Astrocyte (in vitro differentiated cells and primary cell): ENCODE measurements around the gene VOPP1. TPM values are rescaled to one million over a fixed set of nuclear protein-coding genes. Genes with fewer than 3 reads are reported as not detected.

Source experiments
- DNase-seq: peaks from one replicate; pipeline ENCODE4 v3.0.0-alpha.2; 2010; ENCODE audit warnings: low read depth
- FAIRE-seq: peaks from 2 replicates; lab custom pipeline; 2011; peaks lifted over from hg19 to GRCh38; lab: Jason Lieb, UNC
- H2AFZ ChIP-seq: 2 replicates; pipeline ENCODE4 v1.6.0; 2012; ENCODE audit warnings: low read depth, low read length, inconsistent platforms
- H3K27ac ChIP-seq: 2 replicates; pipeline ENCODE4 v1.5.1; 2011; ENCODE audit warnings: low read depth, low read length, inconsistent platforms
- H3K27me3 ChIP-seq: 2 replicates; pipeline ENCODE4 v1.6.0; 2011; ENCODE audit warnings: low read length, inconsistent platforms; ENCODE audit not compliant: insufficient read depth
- H3K36me3 ChIP-seq: 2 replicates; pipeline ENCODE4 v1.5.1; 2011; ENCODE audit warnings: low read length, inconsistent platforms; ENCODE audit not compliant: insufficient read depth
- H3K4me1 ChIP-seq: 2 replicates; pipeline ENCODE4 v1.5.1; 2011; ENCODE audit warnings: low read length, inconsistent platforms; ENCODE audit not compliant: insufficient read depth
- H3K4me2 ChIP-seq: 2 replicates; pipeline ENCODE4 v1.6.0; 2012; ENCODE audit warnings: low read length, inconsistent platforms
- H3K4me3 ChIP-seq: 2 replicates; pipeline ENCODE4 v1.5.1; 2011; ENCODE audit warnings: low read depth, mild to moderate bottlenecking, low read length, inconsistent platforms; ENCODE audit not compliant: insufficient read depth
- H3K79me2 ChIP-seq: 2 replicates; pipeline ENCODE4 v1.6.0; 2012; ENCODE audit warnings: mild to moderate bottlenecking, low read length, inconsistent platforms; ENCODE audit not compliant: insufficient read depth
- H3K9ac ChIP-seq: 2 replicates; pipeline ENCODE4 v1.6.0; 2012; ENCODE audit warnings: mild to moderate bottlenecking, low read length, inconsistent platforms
- H3K9me3 ChIP-seq: 2 replicates; pipeline ENCODE4 v1.5.1; 2012; ENCODE audit warnings: low read depth, mild to moderate bottlenecking, low read length, inconsistent platforms; ENCODE audit not compliant: insufficient read depth
- H4K20me1 ChIP-seq: 2 replicates; pipeline ENCODE4 v1.6.0; 2012; ENCODE audit warnings: low read length, inconsistent platforms; ENCODE audit not compliant: insufficient read depth
- H3K27ac Mint-ChIP-seq: one replicate; pipeline ENCODE4 v1.8.0; 2021; ENCODE audit warnings: mild to moderate bottlenecking, mixed read lengths; ENCODE audit not compliant: unreplicated experiment
- H3K27me3 Mint-ChIP-seq: one replicate; pipeline ENCODE4 v1.8.0; 2021; ENCODE audit warnings: low read depth, mixed read lengths; ENCODE audit not compliant: unreplicated experiment
- H3K36me3 Mint-ChIP-seq: one replicate; pipeline ENCODE4 v1.8.0; 2021; ENCODE audit warnings: low read depth, mixed read lengths; ENCODE audit not compliant: unreplicated experiment
- H3K4me1 Mint-ChIP-seq: one replicate; pipeline ENCODE4 v1.8.0; 2021; ENCODE audit warnings: low read depth, mixed read lengths; ENCODE audit not compliant: unreplicated experiment
- H3K4me3 Mint-ChIP-seq: one replicate; pipeline ENCODE4 v1.8.0; 2021; ENCODE audit warnings: mild to moderate bottlenecking, moderate library complexity, mixed read lengths; ENCODE audit not compliant: unreplicated experiment
- H3K9me3 Mint-ChIP-seq: one replicate; pipeline ENCODE4 v1.8.0; 2021; ENCODE audit warnings: mild to moderate bottlenecking, mixed read lengths; ENCODE audit not compliant: unreplicated experiment
- EZH2 ChIP-seq: IDR thresholded peaks from 2 replicates; pipeline ENCODE4 v1.6.1; 2012; ENCODE audit warnings: mild to moderate bottlenecking, low read length, inconsistent platforms; ENCODE audit not compliant: insufficient read depth
- total RNA-seq: library from RNA; stranded (reverse); gene quantifications from 2 replicates; pipeline ENCODE4 v1.2.1, GENCODE V29; 2021
- TF ChIP-seq, protein P1 (sequence below): IDR thresholded peaks from 2 replicates; pipeline ENCODE4 v1.5.1; 2011; ENCODE audit warnings: low read depth, mild to moderate bottlenecking, inconsistent platforms, low read length, moderate library complexity; ENCODE audit not compliant: insufficient read depth

Gene VOPP1
- total RNA-seq, 1 donor from 2014 or later, result 133 TPM

DNA sequence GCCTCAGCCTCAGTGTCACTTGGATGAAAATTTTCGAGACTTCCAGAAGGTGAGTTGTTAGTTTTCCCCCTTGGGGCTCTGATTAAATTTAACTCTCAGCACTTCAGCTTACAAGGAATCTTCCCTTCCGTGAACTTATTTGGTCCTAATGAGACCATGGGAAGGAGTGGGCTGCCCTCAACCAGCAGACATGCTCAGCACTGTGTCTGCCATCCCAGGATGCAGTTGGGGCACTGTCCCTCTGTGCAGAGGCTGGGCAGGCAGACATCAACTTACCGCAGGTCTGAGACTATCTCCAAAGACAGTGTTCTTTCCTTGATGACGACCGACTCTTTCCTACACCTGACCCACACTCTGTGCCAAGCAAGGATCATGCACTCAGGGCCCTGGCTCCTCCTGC, 36.7 kb downstream of the VOPP1 start:
- Histone ChIP-seq H3K4me3 (no peak overlapping the region), H3K9me3 (no peaks in the 10 kb centered on the region), H3K4me1 (peaks cover 61% of the 10 kb centered on the region), H3K36me3 (no peaks in the 10 kb centered on the region), H4K20me1 (peaks cover 96% of the 10 kb centered on the region), H3K27me3 (no peaks in the 10 kb centered on the region), H3K79me2 (peaks cover 88% of the 10 kb centered on the region), H3K9ac (no peak overlapping the region), H3K4me2 (no peak overlapping the region), H2AFZ (no peak overlapping the region), H3K27ac (no peak overlapping the region)
- no peak overlapping the region for H3K4me3 Mint-ChIP-seq
- no peak for DNase-seq
- no peak for TF ChIP-seq EZH2
- TF ChIP-seq, protein P1, sequence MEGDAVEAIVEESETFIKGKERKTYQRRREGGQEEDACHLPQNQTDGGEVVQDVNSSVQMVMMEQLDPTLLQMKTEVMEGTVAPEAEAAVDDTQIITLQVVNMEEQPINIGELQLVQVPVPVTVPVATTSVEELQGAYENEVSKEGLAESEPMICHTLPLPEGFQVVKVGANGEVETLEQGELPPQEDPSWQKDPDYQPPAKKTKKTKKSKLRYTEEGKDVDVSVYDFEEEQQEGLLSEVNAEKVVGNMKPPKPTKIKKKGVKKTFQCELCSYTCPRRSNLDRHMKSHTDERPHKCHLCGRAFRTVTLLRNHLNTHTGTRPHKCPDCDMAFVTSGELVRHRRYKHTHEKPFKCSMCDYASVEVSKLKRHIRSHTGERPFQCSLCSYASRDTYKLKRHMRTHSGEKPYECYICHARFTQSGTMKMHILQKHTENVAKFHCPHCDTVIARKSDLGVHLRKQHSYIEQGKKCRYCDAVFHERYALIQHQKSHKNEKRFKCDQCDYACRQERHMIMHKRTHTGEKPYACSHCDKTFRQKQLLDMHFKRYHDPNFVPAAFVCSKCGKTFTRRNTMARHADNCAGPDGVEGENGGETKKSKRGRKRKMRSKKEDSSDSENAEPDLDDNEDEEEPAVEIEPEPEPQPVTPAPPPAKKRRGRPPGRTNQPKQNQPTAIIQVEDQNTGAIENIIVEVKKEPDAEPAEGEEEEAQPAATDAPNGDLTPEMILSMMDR, result no peak
- no peaks in the 10 kb centered on the region for H3K27me3 Mint-ChIP-seq
- peaks cover 2% of the 10 kb centered on the region for H3K9me3 Mint-ChIP-seq
- no peak for FAIRE-seq
- H3K27ac Mint-ChIP-seq, result no peak overlapping the region
- peaks cover 8% of the 10 kb centered on the region for H3K36me3 Mint-ChIP-seq
- peaks cover 75% of the 10 kb centered on the region for H3K4me1 Mint-ChIP-seq

DNA sequence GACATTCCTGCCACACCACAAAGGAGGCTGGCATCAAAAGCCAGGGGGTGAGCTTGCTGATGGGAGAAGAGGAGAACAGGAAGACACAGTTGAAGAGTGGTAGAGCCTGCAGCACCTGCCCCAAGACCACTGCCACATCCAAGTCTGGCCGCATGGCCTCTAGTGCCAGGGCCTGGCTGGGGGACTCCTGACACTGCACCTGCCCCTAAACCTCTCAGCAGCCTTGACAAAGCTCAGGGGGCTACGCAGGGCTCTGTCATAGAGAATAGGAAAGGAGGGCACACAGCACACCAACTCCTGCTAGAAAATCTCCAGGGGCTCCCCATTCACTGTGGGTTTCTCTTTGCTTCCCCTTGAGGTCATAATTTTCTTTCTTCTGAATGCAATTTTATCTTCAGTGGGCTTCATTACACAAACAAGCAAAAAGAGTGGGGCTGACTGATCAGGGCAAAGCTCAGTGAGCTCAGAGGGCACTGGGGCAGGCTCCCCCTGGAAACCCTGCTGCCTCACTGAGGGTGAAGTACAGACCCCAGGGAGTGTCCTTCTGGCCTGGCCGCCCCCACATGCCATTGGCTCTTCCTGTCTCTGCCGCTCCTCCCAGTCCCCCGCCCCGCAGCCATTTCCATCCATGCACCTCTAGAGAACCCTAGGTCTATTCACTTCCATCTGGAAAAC, 37.2 kb downstream of the VOPP1 start:
- Histone ChIP-seq H3K9ac (peak overlapping the region; percentile 19), H3K9me3 (no peaks in the 10 kb centered on the region), H3K27ac (no peak overlapping the region), H3K36me3 (no peaks in the 10 kb centered on the region), H3K27me3 (no peaks in the 10 kb centered on the region), H3K4me1 (peaks cover 61% of the 10 kb centered on the region), H3K4me3 (no peak overlapping the region), H4K20me1 (peaks cover 98% of the 10 kb centered on the region), H3K79me2 (peaks cover 90% of the 10 kb centered on the region), H2AFZ (no peak overlapping the region), H3K4me2 (peak overlapping the region; percentile 56)
- Mint-ChIP-seq H3K4me3 (peak overlapping the region; percentile 47), H3K9me3 (peaks cover 2% of the 10 kb centered on the region), H3K4me1 (peaks cover 80% of the 10 kb centered on the region), H3K27me3 (no peaks in the 10 kb centered on the region), H3K27ac (peak overlapping the region; percentile 91), H3K36me3 (peaks cover 8% of the 10 kb centered on the region)
- FAIRE-seq (no peak), DNase-seq (no peak)
- no peak for TF ChIP-seq EZH2
- TF ChIP-seq, protein P1, result no peak

DNA sequence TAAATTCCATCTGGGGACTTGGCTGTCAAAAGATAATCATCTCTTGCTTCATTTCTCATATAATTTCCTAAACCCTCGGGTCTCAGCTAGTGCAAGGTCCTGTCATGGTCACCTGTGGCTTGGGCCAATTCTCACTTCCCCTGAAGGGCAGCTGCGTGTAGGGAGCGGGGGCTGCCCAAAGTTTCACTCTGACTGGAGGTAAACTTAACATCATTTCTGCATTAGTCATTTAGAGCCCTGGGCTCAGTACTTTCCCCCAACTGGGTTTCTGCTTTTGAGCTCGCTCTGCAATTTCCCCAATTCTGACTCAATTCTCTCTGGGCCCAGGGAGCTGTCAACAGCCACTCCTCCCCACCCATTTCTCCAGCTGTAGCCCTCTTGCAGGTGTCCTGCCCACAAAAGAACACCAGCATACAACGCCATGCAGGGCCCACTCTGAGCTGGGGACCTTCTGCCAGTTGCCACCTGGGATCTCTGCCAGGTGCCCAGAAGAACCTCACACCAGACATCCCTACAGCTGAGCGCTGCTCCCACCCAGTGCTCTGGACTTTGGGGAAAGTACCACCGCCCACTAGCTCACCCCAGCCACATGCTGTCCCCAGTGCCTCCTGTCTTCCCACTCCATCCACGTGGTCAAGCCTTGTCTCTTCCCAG, 37.9 kb downstream of the VOPP1 start:
- peak overlapping the region; percentile 56 for H3K4me2 ChIP-seq
- TF ChIP-seq, protein P1, result no peak
- no peak for TF ChIP-seq EZH2
- H3K9me3 ChIP-seq, result no peaks in the 10 kb centered on the region
- no peak overlapping the region for H3K4me3 ChIP-seq
- no peaks in the 10 kb centered on the region for H3K27me3 Mint-ChIP-seq
- H3K27ac ChIP-seq, result peak overlapping the region; percentile 39
- peak overlapping the region; percentile 29 for H3K9ac ChIP-seq
- no peaks in the 10 kb centered on the region for H3K27me3 ChIP-seq
- peak; percentile 70 for DNase-seq
- peaks cover 90% of the 10 kb centered on the region for H3K79me2 ChIP-seq
- peaks cover 2% of the 10 kb centered on the region for H3K9me3 Mint-ChIP-seq
- peaks cover 77% of the 10 kb centered on the region for H3K4me1 Mint-ChIP-seq
- no peak for FAIRE-seq
- peak overlapping the region; percentile 47 for H3K4me3 Mint-ChIP-seq
- H3K36me3 ChIP-seq, result no peaks in the 10 kb centered on the region
- peak overlapping the region; percentile 91 for H3K27ac Mint-ChIP-seq
- peaks cover 55% of the 10 kb centered on the region for H3K4me1 ChIP-seq
- peaks cover 98% of the 10 kb centered on the region for H4K20me1 ChIP-seq
- peaks cover 8% of the 10 kb centered on the region for H3K36me3 Mint-ChIP-seq
- H2AFZ ChIP-seq, result no peak overlapping the region
